ENCODE results near the gene UPF3A. TPM values are rescaled to one million over a fixed set of nuclear protein-coding genes. Genes with fewer than 3 reads are reported as not detected.

UPF3A gene
- total and polyA plus RNA-seq, 10 of the 15 experiments (the other 5 are each of a cell fraction or from before 2014, with no cell fraction given) = 18.6 to 61.5 (median 43.3) TPM

DNA sequence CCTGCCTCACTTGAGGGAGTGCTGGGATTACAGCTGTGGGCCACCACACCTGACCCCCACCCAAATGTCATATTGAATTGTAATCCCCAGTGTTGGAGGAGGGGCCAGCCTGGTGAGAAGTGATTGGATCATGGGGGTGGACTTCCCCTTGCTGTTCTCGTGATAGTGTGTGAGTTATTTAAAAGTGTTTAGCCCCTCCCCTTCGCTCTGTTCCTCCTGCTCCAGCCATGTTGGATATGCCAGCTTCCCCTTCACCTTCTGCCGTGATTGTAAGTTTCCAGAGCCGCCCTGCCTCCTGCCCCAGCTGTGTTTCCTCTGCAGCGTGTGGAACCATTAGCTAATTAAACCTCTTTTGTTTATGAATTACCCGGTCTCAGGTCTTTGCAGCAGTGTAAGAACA lies 46.6 kb downstream of the UPF3A start:
- FAIRE-seq (no peak), ATAC-seq (no peak), DNase-seq (ENCODE audit: low read depth, low spot score) (no peak)
- RAD21 ChIA-PET (ENCODE audit: unreplicated experiment) = no interaction called here
- no peak overlapping the region for H2AFZ ChIP-seq (ENCODE audit: control insufficient read depth, low read depth, low read length)
- no peak overlapping the region for H3K4me3 ChIP-seq
- CTCF ChIA-PET = interaction anchor here (0.6 to 3.0 kb wide), 2 partner anchors 10 to 64 kb away, joined by 3 to 11 read pairs; no protein-coding TSS in a partner anchor
- SMC1A ChIA-PET (ENCODE audit: uncharacterized antibody, unreplicated experiment) = interaction anchor here (1.3 to 1.7 kb wide), 2 partner anchors 10 to 14 kb away, joined by 3 to 6 read pairs; no protein-coding TSS in a partner anchor
- in situ Hi-C loops (cut with MboI) = no loop called here
- intact Hi-C loops (cut with micrococcal nuclease; ENCODE audit: unreplicated experiment) = no loop called here
- POLR2A ChIA-PET = interaction anchor here (1.2 kb wide), 1 partner anchor 49 kb away, joined by 3 read pairs; no protein-coding TSS in a partner anchor
- no peaks in the 10 kb centered on the region for H4K20me1 ChIP-seq (ENCODE audit: control insufficient read depth, insufficient read depth)
- H3K27ac ChIP-seq (ENCODE audit: control insufficient read depth, insufficient read depth) = no peak overlapping the region
- 60% methylated on average over 6 of the region's 6 CpGs for WGBS (ENCODE audit: insufficient coverage, insufficient replicate concordance, low lambda C conversion rate, missing lambda C conversion rate)
- no peak overlapping the region for H3K4me2 ChIP-seq (ENCODE audit: control insufficient read depth, insufficient read depth)
- H3K79me2 ChIP-seq (ENCODE audit: control insufficient read depth, insufficient read depth, low read length) = peaks cover 6% of the 10 kb centered on the region
- H3K27me3 ChIP-seq (replicated peaks in 1 of 2; ENCODE audit: control insufficient read depth in 2 of 2, insufficient read depth in 2 of 2, low read length in 1 of 2) = no peaks in the 10 kb centered on the region
- H3K9me3 ChIP-seq (replicated peaks; ENCODE audit: control insufficient read depth, insufficient read depth, low read length) = no peaks in the 10 kb centered on the region
- peaks cover 13 to 29% of the 10 kb centered on the region in 2 experiments for H3K36me3 ChIP-seq (ENCODE audit: control insufficient read depth in 2 of 2, insufficient read depth in 2 of 2, low read length in 1 of 2)
- no peak overlapping the region for H3K9ac ChIP-seq (ENCODE audit: control insufficient read depth, insufficient read depth, low read length)
- BruUV-seq (replicated peaks) = no TSS peak
- no peaks in the 10 kb centered on the region for H3K4me1 ChIP-seq (ENCODE audit: control insufficient read depth, insufficient read depth, low read length)
- TF ChIP-seq ZNF622 (IDR thresholded peaks at IDR 0.05) (no peak), ZNF384 (IDR thresholded peaks at IDR 0.05; ENCODE audit: borderline replicate concordance, low read depth, low read length) (no peak), SRF (IDR thresholded peaks at IDR 0.05; ENCODE audit: low read depth in 2 of 2, low read length in 2 of 2) (no peak), STAT1 (conservative IDR thresholded peaks at IDR 0.05) (no peak), ZBED1 (IDR thresholded peaks at IDR 0.05; ENCODE audit: borderline replicate concordance) (no peak), NRF1 (conservative IDR thresholded peaks at IDR 0.05; ENCODE audit: low read depth, low read length) (no peak), SMARCA5 (IDR thresholded peaks at IDR 0.05) (no peak), ASH2L (IDR thresholded peaks at IDR 0.05; ENCODE audit: borderline replicate concordance, low read depth) (no peak), POLR2AphosphoS2 (IDR thresholded peaks at IDR 0.05; ENCODE audit: low read depth, low read length) (no peak), ETV6 (conservative IDR thresholded peaks at IDR 0.05 in 1 of 2, IDR thresholded peaks at IDR 0.05 in 1 of 2; ENCODE audit: borderline replicate concordance in 1 of 2, low read depth in 1 of 2) (no peak), ZNF207 (IDR thresholded peaks at IDR 0.05; ENCODE audit: borderline replicate concordance) (no peak), RFX5 (IDR thresholded peaks at IDR 0.05; ENCODE audit: low read depth, low read length) (no peak), PAX5 (IDR thresholded peaks at IDR 0.05; ENCODE audit: borderline replicate concordance, low read depth, low read length) (no peak), BMI1 (IDR thresholded peaks at IDR 0.05; ENCODE audit: borderline replicate concordance) (no peak)
- TF ChIP-seq, protein P1, sequence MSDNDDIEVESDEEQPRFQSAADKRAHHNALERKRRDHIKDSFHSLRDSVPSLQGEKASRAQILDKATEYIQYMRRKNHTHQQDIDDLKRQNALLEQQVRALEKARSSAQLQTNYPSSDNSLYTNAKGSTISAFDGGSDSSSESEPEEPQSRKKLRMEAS (IDR thresholded peaks at IDR 0.05; ENCODE audit: low read depth, low read length) = no peak
- TF ChIP-seq, protein P2, sequence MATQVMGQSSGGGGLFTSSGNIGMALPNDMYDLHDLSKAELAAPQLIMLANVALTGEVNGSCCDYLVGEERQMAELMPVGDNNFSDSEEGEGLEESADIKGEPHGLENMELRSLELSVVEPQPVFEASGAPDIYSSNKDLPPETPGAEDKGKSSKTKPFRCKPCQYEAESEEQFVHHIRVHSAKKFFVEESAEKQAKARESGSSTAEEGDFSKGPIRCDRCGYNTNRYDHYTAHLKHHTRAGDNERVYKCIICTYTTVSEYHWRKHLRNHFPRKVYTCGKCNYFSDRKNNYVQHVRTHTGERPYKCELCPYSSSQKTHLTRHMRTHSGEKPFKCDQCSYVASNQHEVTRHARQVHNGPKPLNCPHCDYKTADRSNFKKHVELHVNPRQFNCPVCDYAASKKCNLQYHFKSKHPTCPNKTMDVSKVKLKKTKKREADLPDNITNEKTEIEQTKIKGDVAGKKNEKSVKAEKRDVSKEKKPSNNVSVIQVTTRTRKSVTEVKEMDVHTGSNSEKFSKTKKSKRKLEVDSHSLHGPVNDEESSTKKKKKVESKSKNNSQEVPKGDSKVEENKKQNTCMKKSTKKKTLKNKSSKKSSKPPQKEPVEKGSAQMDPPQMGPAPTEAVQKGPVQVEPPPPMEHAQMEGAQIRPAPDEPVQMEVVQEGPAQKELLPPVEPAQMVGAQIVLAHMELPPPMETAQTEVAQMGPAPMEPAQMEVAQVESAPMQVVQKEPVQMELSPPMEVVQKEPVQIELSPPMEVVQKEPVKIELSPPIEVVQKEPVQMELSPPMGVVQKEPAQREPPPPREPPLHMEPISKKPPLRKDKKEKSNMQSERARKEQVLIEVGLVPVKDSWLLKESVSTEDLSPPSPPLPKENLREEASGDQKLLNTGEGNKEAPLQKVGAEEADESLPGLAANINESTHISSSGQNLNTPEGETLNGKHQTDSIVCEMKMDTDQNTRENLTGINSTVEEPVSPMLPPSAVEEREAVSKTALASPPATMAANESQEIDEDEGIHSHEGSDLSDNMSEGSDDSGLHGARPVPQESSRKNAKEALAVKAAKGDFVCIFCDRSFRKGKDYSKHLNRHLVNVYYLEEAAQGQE (IDR thresholded peaks at IDR 0.05; ENCODE audit: low read depth, low read length) = no peak
- TF ChIP-seq, protein P3, sequence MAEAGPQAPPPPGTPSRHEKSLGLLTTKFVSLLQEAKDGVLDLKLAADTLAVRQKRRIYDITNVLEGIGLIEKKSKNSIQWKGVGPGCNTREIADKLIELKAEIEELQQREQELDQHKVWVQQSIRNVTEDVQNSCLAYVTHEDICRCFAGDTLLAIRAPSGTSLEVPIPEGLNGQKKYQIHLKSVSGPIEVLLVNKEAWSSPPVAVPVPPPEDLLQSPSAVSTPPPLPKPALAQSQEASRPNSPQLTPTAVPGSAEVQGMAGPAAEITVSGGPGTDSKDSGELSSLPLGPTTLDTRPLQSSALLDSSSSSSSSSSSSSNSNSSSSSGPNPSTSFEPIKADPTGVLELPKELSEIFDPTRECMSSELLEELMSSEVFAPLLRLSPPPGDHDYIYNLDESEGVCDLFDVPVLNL (IDR thresholded peaks at IDR 0.05; ENCODE audit: low read depth, low read length) = no peak
- TF ChIP-seq, protein P4, sequence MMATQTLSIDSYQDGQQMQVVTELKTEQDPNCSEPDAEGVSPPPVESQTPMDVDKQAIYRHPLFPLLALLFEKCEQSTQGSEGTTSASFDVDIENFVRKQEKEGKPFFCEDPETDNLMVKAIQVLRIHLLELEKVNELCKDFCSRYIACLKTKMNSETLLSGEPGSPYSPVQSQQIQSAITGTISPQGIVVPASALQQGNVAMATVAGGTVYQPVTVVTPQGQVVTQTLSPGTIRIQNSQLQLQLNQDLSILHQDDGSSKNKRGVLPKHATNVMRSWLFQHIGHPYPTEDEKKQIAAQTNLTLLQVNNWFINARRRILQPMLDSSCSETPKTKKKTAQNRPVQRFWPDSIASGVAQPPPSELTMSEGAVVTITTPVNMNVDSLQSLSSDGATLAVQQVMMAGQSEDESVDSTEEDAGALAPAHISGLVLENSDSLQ (IDR thresholded peaks at IDR 0.05) = no peak
- TF ChIP-seq, protein P5, sequence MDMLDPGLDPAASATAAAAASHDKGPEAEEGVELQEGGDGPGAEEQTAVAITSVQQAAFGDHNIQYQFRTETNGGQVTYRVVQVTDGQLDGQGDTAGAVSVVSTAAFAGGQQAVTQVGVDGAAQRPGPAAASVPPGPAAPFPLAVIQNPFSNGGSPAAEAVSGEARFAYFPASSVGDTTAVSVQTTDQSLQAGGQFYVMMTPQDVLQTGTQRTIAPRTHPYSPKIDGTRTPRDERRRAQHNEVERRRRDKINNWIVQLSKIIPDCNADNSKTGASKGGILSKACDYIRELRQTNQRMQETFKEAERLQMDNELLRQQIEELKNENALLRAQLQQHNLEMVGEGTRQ (IDR thresholded peaks at IDR 0.05; ENCODE audit: borderline replicate concordance, low read depth, low read length) = no peak

All from GM12878 (cell line).